Fibroblast of peridontal ligament (primary cell): ENCODE data around the gene MMP25.
A peak's percentile ranks its signal among the peaks of the same experiment; 100 is the strongest.
"Not testable (repeated sequence)": the region's sequence is repeated elsewhere in the genome, so short reads cannot be mapped to it uniquely, and the experiment has no call there.

Experiments
- DNase-seq: peaks from one replicate; pipeline ENCODE4 v3.0.0-alpha.2; 2010; ENCODE audit errors: extremely low read depth

The MMP25 gene

DNA sequence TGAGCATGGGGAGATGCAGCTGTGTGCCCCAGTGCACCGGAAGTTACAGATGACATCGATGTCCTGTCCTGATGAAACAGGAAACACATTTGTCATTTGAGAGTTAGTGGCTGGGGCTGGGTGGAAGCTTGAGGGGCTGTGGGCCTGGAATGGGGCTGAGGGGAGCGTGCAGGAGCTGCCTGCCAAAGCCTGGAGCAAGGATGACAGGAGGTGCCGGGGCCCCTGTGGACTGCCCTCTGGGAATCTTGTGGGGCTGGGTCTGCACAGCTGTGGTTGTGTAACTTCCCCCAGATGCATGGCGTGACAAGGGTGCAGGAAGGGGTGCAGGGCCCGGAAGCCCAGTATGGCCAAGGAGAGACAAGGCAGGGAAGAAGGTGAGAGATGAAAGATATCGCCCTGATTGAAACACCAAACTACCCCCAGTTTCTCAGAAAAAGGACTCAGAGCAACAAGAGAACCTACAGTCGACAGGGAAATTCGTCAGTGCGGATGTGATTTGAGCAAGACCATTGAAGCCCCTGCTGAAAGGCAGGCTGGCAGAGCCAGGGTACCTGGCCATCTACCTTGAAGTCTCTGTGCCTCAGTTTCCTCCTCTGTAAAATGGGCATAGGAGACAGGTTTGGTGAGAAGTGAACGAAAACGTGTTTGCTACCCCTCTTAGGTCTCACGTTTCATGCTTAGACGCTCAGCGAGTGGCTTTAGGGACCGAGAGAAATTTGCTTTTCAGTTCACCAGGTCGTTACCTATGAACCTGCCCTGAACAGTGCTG, 8.8 kb downstream of the MMP25 start:
- DNase-seq, result no peak

DNA sequence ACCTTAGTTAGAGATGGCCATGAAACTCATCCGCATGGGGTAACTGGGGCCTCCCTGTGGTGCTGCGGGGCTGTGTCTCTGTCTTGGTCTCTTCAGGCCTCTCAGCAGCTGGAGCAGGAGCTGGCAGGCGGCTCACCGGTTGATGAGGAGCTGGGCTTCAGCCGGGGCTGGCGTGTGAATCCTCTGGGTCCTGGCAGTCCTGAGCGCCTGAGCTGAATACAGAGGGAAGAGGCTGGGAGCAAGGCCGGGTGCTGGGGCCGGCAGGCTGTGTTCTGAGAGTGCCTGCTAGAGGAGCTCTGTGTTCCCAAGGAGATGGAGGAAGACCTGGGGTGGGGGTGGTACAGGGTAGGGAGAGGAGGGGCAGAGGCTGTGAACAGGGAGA, 9.4 kb downstream of the MMP25 start:
- DNase-seq, result not testable (repeated sequence)

DNA sequence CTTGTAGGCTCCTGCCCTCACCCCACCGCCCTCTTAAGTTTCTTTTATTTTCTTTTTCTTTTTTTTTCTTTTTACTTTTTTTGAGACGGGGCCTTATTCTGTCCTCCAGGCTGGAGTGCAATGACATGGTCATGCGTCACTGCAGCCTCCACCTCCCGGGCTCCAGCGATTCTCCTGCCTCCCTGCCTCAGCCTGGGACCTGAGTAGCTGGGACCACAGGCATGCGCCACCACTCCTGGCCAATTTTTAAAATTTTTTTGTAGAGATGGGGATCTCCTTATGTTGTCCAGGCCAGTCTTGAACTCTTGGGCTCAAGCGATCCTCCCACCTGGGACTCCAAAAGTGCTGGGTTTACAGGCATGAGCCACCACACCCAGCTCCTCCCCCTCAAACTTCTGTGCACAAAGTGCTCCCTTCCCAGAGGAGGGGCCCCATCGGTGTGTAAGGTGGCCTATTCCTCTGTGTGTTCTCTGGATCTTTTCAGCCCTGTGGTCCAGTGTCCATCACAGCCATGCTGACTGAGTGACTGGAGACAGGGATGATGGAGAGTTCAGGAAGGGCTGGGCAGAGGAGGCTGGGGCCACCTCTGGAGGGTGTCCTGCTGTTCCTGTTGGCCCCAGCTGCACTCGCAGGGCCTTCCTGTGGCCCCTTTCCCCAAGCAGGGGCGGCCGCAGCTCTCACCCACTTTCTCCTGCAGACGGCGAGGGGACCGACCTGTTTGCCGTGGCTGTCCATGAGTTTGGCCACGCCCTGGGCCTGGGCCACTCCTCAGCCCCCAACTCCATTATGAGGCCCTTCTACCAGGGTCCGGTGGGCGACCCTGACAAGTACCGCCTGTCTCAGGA, 10.2 kb downstream of the MMP25 start:
- no peak for DNase-seq

DNA sequence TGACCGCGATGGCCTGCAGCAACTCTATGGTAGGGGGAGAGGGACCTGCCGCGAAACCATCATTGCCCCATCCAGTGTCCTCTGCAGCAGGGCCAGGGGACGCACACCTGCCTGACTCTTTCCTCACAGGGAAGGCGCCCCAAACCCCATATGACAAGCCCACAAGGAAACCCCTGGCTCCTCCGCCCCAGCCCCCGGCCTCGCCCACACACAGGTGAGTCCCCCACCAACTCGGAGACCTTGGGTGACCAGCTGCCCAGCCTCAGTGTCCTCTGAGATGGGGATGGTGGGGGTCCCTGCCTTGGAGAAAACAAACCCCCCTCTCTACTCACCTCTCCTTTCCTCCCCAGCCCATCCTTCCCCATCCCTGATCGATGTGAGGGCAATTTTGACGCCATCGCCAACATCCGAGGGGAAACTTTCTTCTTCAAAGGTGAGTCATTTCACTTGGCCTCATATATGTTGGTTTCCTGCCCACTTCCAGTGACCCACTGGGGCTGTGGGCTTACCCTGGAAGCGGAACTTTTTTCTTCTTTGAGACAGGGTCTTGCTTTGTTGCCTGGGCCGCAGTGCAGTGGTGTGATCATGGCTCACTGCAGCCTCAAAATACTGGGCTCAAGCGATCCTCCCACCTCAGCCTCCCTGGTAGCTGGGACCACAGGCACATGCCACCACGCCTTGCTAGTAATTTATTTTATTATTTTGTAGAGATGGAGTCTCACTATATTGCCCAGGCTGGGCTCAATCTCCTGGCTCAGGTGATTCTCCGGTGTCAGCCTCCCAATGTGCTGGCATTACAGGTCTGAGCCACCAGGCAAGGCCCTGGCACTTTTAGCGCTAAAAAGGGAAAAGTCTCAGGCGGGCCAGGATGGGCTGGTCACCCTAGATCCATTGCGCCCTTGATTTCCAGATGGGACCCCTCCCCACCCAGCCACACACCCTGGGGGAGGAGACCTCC, 11.1 kb downstream of the MMP25 start:
- no peak for DNase-seq

DNA sequence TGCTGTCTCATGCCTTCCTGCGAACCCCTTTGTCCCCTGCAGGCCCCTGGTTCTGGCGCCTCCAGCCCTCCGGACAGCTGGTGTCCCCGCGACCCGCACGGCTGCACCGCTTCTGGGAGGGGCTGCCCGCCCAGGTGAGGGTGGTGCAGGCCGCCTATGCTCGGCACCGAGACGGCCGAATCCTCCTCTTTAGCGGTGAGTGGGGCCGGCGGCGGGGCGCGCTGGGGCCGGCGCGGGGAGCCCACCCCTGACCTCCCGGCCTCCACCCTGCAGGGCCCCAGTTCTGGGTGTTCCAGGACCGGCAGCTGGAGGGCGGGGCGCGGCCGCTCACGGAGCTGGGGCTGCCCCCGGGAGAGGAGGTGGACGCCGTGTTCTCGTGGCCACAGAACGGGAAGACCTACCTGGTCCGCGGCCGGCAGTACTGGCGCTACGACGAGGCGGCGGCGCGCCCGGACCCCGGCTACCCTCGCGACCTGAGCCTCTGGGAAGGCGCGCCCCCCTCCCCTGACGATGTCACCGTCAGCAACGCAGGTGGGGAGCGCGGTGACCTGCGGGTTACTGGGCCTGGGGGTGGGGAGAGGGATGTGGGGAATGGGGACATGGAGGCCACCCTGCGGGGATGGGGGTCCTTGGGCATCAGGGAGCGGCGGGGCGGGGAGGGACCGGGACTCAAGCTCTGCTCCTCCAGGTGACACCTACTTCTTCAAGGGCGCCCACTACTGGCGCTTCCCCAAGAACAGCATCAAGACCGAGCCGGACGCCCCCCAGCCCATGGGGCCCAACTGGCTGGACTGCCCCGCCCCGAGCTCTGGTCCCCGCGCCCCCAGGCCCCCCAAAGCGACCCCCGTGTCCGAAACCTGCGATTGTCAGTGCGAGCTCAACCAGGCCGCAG, 12.0 kb downstream of the MMP25 start:
- peak; percentile 13 for DNase-seq

DNA sequence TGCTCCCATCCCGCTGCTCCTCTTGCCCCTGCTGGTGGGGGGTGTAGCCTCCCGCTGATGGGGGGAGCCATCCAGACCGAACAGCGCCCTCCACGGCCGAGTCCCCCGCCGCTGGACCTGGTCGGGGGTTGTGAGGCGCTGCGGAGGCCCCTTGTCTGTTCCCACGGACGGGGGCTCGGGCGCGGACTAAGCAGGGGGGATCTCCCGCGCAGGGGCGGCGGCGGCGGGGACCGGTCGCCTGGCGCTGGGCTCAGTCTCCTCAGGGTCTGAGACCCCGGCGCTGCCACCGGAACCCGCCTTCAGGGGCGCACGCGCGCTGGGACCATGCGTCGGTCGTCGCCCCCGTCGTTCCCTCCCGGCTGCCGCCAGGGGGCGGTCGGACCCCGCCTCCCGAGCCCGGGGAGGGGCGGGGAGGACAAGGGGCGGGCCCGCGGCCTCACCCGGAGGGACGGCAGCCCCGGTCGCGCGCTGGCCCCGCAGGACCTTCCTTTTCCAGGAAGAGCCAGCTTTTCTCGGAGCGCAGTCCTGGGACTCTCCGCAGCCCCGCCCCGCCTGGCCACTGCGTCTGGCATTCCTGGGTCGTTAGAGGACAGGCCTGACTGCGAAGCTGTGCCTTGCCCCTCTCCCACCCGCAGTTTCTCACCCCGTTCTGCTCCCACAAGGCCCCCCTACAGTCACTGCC, 12.8 kb downstream of the MMP25 start:
- peak; percentile 64 for DNase-seq

DNA sequence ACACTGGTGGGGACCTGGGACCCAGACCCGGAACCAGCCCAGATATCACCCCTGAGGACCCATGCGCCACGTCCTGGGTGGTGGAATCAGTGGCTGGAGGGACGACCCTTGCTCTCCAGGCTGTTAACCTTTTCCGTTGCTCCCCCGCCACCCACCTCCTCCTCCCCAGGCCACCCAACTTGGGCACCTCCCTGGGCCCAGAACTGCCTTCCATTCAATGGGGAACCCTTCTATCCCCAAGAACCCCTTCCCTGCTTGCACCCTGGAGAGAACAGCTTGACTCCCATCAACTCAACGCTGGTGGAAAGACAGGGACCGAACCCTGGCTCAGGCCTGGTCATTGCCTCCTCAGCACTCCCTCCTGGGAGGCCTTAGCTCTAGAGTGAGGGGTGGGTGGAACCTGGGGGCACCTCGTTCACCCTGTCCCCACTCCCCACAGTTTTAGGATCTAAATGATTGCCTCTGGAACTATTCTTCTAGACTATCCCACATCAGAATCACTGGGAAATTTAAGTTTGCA, 13.4 kb downstream of the MMP25 start:
- no peak for DNase-seq

DNA sequence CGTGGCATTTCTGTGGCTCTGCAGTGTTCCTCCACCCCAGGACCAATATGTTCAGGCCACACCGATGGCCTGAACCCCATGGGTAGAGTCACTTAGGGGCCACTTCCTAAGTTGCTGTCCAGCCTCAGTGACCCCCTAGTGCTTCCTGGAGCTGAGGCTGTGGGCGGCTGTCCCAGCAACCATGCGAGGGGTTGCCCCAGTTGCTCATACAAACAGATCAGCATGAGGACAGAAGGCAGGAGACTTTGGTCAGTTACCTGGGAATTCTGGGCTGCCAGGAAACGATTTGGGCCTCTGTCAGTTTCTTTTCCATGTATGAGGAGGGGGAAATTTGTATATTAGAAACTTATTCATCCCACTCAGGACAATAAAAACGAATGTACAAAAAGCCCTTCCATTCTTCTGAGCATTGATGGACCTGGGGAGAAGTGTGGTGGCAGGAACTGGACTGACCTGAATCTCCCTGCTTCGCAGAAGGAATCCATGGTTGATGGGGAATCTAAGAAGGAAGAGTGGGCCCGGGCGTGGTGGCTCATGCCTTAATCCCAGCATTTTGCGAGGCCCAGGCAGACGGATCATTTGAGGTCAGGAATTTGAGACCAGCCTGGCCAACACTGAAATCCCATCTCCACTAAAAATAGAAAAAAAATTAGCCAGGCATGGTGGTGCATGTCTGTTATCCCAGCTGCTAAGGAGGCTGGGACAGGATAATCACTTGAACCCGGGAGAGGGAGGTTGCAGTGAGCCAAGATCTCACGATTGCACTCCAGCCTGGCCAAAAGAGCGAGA, 14.2 kb downstream of the MMP25 start:
- no peak for DNase-seq

DNA sequence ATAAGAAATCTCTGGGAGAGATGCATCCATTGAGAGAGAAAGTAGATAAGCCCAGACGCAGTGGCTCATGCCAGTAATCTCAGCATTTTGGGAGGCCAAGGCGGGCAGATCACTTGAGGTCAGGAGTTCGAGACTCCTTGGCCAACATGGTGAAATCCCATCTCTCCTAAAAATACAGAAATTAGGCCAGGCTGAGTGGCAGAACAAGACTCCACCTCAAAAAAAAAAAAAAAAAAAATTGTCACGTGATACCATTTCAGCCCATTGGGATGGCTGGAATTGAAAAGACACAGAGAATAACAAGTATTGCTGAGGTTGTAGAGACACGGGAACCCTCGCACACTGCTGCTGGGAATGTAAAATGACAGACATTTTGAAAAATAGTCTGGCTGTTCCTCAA, 16.2 kb downstream of the MMP25 start:
- no peak for DNase-seq

DNA sequence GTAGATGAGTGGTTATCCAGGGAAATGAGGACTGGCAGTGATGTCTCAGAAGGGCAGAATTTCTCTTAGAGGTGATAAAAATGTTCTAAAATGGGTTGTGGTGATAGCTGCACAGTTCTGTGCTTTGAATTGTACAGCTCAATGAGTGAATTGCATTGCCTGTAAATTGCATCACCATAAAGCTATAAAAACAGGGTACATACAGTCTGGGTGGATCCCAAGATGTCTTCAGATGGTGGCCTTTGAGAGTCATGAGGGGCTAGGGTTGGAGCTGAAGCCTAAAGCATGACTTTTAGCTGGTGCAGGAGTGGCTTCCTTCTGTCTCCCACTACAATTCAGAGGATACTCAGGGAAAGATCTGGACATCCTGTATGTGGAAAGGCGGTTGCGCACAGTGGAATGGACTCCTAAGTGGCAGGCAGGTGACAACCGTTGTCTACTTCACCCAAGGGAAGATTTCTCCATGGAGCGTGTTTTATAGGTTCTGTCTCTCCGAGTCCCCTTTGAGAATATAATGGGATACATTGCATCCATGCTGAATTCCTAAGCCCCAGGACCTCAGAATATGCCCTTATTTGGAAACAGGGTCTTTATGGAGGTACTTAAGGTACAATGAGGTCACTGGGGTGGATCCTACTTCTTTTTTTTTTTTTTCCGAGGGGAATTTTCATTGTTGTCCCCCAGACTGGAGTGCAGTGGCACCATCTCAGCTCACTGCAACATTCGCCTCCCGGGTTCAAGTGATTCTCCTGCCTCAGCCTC, 17.4 kb downstream of the MMP25 start:
- no peak for DNase-seq

DNA sequence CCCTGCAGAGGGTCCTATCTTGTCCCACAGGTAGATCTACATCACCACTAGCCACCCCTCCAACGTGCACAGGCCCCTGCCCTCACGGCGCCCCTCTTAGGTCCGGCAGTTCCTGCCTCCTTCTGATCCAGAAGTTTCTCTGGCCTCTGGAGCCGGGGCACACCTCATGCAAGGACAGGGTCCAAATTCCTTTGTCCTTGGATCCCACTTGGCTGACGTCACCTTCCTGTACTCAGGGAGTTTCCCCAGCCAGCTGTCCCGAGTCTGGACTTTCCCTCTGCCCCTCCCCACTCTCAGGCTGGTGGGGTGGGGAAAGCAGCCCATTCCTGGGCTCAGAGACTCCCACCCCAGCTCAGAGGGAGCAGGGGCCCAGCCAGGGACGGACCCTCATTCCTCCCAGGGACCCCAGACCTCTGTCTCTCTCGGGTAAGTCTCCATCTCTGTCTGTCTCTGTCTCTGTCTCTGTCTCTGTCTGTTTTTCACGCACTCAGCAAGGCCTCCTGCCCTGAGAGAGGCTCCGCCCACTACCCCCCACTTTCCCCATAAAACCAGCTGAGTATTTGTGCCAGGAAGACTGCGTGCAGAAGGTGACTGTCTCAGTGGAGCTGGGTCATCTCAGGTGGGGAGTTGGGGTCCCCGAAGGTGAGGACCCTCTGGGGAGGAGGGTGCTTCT, 18.8 kb downstream of the MMP25 start, which contains the start of gene IL32:
TSS of gene IL32 (plus strand) at position 572 of the 673 bp plus-strand sequence. CDS start 172 bp downstream, outside the sequence.
- DNase-seq, result peak; percentile 33

DNA sequence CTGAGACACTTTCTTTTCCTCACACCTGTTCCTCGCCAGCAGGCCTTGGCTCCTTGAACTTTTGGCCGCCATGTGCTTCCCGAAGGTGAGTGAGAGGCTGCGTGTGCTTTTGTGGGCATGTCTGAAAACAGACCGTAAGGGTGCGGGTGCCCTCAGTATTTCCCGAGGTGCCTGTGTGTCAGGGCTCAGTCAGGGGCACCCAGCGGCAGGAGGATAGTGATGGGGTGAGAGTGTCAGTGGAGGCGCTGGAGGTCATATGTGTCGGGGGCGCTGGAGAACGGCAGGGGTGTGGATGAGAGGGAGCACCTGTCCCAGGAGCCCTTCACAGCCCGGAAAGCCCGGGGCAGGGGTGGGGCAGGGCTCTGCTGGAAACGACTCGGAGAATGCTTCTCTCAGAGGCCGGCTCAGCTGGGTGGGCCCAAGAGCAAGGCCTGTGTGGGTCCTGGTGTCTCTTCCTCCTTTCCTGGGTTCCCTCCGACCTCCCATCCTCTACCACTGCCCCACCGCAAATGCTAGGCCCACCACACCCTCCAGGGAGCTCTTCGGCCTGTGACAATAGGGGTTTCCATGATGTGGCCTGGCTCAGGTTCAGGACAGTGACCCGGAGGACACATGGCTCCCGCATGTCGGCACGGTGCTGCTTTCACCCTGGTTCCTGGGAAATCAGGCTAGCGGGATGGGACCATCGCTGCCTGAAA, 19.5 kb downstream of the MMP25 start:
- DNase-seq, result no peak

DNA sequence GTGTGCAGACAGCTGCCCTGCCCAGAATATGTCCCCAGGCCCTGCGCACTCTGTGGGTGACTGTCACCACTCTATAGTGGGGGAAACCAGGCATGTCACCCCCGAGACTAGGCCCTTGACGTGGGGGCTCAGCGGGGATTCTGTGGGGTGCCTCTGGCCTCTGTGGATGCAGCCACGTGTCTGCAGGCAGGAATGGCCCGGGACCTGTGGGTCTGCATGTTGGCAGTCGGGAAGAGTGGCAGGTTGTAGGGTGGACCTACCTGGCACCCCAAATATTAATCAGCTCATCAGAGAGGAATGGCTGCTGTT, 20.0 kb downstream of the MMP25 start:
- no peak for DNase-seq

DNA sequence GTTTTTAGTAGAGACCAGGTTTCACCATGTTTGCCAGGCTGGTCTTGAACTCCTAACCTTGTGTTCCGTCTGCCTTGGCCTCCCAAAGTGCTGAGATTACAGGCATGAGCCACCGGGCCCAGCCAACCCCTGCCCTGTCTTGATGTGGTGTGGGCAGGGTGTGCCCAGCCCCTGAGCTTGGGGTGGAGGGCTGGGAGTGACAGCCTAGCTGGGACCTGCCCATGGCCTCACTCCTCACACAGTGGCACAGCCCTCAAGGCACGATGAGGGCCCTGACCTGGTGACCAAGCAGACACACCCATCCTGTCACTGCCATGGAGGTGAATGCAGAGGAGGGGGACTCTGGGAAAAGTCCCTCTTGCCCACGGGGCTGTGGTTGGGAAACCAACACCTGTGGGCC, 22.1 kb downstream of the MMP25 start:
- no peak for DNase-seq

DNA sequence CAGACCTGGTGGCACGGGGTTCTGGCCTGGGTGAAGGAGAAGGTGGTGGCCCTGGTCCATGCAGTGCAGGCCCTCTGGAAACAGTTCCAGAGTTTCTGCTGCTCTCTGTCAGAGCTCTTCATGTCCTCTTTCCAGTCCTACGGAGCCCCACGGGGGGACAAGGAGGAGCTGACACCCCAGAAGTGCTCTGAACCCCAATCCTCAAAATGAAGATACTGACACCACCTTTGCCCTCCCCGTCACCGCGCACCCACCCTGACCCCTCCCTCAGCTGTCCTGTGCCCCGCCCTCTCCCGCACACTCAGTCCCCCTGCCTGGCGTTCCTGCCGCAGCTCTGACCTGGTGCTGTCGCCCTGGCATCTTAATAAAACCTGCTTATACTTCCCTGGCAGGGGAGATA, 22.8 kb downstream of the MMP25 start:
- not testable (repeated sequence) for DNase-seq

DNA sequence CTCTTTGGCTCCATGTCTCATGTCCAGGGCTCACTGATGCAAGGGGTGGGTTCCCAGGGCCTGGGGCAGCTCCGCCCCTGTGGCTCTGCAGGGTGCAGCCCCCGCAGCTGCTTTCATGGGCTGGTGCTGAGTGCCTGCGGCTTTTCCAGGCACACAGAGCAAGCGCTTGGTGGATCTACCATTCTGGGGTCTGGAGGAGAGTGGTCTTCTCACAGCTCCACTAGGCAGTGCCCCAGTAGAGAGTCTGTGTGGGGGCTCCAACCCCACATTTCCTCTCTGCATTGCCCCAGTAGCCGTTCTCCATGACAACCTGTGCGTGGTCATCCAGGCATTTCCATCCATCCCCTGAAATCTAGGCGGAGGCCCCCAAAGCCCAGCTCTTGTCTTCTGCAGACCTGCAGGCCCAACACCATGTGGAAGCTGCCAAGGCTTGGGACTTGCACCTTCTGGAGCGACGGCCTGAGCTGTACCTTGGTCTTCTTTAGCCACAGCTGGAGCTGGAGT, 24.3 kb downstream of the MMP25 start:
- DNase-seq, result no peak

DNA sequence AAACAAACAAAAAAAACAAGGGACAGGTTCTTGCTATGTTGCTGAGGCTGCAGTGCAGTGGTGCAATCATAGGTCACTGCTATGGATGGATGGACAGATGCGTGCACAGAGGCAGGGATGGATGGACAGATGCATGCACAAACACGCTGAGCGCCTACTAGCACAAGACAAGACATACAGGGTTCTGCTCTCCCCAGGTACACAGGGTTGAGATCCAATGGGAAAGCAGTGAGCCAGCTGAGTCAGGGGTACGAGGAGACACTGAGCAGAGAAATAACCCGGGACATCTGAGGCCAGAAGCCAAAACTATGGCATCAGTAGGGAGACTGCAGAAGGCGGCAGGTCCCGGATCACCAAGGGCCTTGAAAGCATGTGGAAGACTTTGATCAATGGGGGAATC, 25.3 kb downstream of the MMP25 start:
- no peak for DNase-seq
